ENCODE measurements around the gene UGT2B7. TPM values are rescaled to one million over a fixed set of nuclear protein-coding genes. Genes with fewer than 3 reads are reported as not detected.

The UGT2B7 gene
- total and polyA plus RNA-seq, 2 donors (not counting 1 experiment from before 2014, with no cell fraction given): not detected

GRCh38 chr4:69071286-69071685 is 25.0 kb upstream of the UGT2B7 start:
- Histone ChIP-seq H4K20me1 (ENCODE audit: control insufficient read depth, insufficient read depth, low read length, poor library complexity, severe bottlenecking) (no peaks in the 10 kb centered on the region), H3K4me2 (replicated peaks; ENCODE audit: low read depth, low read length, poor library complexity, severe bottlenecking) (no peak overlapping the region), H3K36me3 (replicated peaks in 1 of 2; ENCODE audit: control extremely low read depth in 1 of 2, control insufficient read depth in 1 of 2, extremely low read depth in 1 of 2, insufficient read depth in 2 of 2, low read length in 1 of 2) (no peaks in the 10 kb centered on the region), H3K9ac (ENCODE audit: low read length) (no peak overlapping the region), H3K27ac (ENCODE audit: low read length in 2 of 2) (no peak overlapping the region), H3K27me3 (replicated peaks in 1 of 4; ENCODE audit: control extremely low read depth in 1 of 4, control insufficient read depth in 3 of 4, insufficient read depth in 4 of 4, low read length in 3 of 4) (no peaks in the 10 kb centered on the region), H2AFZ (ENCODE audit: insufficient read depth, low read depth, low read length, poor library complexity, severe bottlenecking) (no peak overlapping the region), H3K9me3 (ENCODE audit: control extremely low read depth in 1 of 3, control insufficient read depth in 2 of 3, insufficient read depth in 1 of 3, low read length in 2 of 3) (no peaks in the 10 kb centered on the region), H3K4me3 (ENCODE audit: control extremely low read depth in 1 of 5, extremely low read depth in 1 of 5, insufficient read depth in 1 of 5, low read depth in 2 of 5, low read length in 4 of 5) (no peak overlapping the region), H3K79me2 (ENCODE audit: control insufficient read depth, insufficient read depth, low read length) (no peaks in the 10 kb centered on the region), H3K4me1 (ENCODE audit: control insufficient read depth in 2 of 2, insufficient read depth in 2 of 2, low read length in 2 of 2) (no peaks in the 10 kb centered on the region)
- Mint-ChIP-seq H3K27me3 (no peaks in the 10 kb centered on the region), H3K9me3 (ENCODE audit: insufficient read depth) (peaks cover 2% of the 10 kb centered on the region), H3K4me3 (no peak overlapping the region), H3K4me1 (no peaks in the 10 kb centered on the region), H3K27ac (no peak overlapping the region)
- intact Hi-C loops (cut with micrococcal nuclease): no loop called here
- CTCF ChIA-PET: no interaction called here
- POLR2A ChIA-PET: no interaction called here
- ATAC-seq (ENCODE audit: low read depth) (no peak), DNase-seq (no peak)
- TF ChIP-seq CTCF (IDR thresholded peaks at IDR 0.05) (no peak), EZH2 (IDR thresholded peaks at IDR 0.05; ENCODE audit: borderline replicate concordance, insufficient read depth, low read depth, low read length, poor library complexity, severe bottlenecking) (no peak)
- WGBS (ENCODE audit: insufficient coverage): no CpG with 5 or more reads among the region's 1 CpG

- Histone ChIP-seq H3K4me2 (replicated peaks; ENCODE audit: low read depth, low read length, poor library complexity, severe bottlenecking) (no peak overlapping the region), H3K4me3 (ENCODE audit: control extremely low read depth in 1 of 5, extremely low read depth in 1 of 5, insufficient read depth in 1 of 5, low read depth in 2 of 5, low read length in 4 of 5) (no peak overlapping the region), H3K27me3 (replicated peaks in 1 of 4; ENCODE audit: control extremely low read depth in 1 of 4, control insufficient read depth in 3 of 4, insufficient read depth in 4 of 4, low read length in 3 of 4) (no peaks in the 10 kb centered on the region), H3K4me1 (ENCODE audit: control insufficient read depth in 2 of 2, insufficient read depth in 2 of 2, low read length in 2 of 2) (no peaks in the 10 kb centered on the region), H4K20me1 (ENCODE audit: control insufficient read depth, insufficient read depth, low read length, poor library complexity, severe bottlenecking) (no peaks in the 10 kb centered on the region), H3K9ac (ENCODE audit: low read length) (no peak overlapping the region), H3K79me2 (ENCODE audit: control insufficient read depth, insufficient read depth, low read length) (no peaks in the 10 kb centered on the region), H2AFZ (ENCODE audit: insufficient read depth, low read depth, low read length, poor library complexity, severe bottlenecking) (no peak overlapping the region), H3K27ac (ENCODE audit: low read length in 2 of 2) (no peak overlapping the region), H3K36me3 (replicated peaks in 1 of 2; ENCODE audit: control extremely low read depth in 1 of 2, control insufficient read depth in 1 of 2, extremely low read depth in 1 of 2, insufficient read depth in 2 of 2, low read length in 1 of 2) (no peaks in the 10 kb centered on the region), H3K9me3 (ENCODE audit: control extremely low read depth in 1 of 3, control insufficient read depth in 2 of 3, insufficient read depth in 1 of 3, low read length in 2 of 3) (no peaks in the 10 kb centered on the region)
- intact Hi-C loops (cut with micrococcal nuclease): no loop called here
- no peak for TF ChIP-seq CTCF (IDR thresholded peaks at IDR 0.05)
- no peak for DNase-seq
- H3K9me3 Mint-ChIP-seq (ENCODE audit: insufficient read depth): peaks cover 3% of the 10 kb centered on the region
- no peaks in the 10 kb centered on the region for H3K27me3 Mint-ChIP-seq
- H3K4me3 Mint-ChIP-seq: no peak overlapping the region
- CTCF ChIA-PET: no interaction called here
- WGBS (ENCODE audit: insufficient coverage): no CpG with 5 or more reads among the region's 1 CpG
- ATAC-seq (ENCODE audit: low read depth): no peak
- POLR2A ChIA-PET: no interaction called here
- H3K4me1 Mint-ChIP-seq: no peaks in the 10 kb centered on the region
- H3K27ac Mint-ChIP-seq: no peak overlapping the region
Measured at GRCh38 chr4:69073375-69073774, 22.9 kb upstream of the UGT2B7 start.
